NCI-H2171 (cell line): ENCODE measurements around the gene FRMD4A.
A peak's percentile ranks its signal among the peaks of the same experiment; 100 is the strongest.

ENCODE experiments used
- DNase-seq: peaks from one replicate; lab custom pipeline; 2025; lab: John Stamatoyannopoulos, UW

Gene FRMD4A

DNA sequence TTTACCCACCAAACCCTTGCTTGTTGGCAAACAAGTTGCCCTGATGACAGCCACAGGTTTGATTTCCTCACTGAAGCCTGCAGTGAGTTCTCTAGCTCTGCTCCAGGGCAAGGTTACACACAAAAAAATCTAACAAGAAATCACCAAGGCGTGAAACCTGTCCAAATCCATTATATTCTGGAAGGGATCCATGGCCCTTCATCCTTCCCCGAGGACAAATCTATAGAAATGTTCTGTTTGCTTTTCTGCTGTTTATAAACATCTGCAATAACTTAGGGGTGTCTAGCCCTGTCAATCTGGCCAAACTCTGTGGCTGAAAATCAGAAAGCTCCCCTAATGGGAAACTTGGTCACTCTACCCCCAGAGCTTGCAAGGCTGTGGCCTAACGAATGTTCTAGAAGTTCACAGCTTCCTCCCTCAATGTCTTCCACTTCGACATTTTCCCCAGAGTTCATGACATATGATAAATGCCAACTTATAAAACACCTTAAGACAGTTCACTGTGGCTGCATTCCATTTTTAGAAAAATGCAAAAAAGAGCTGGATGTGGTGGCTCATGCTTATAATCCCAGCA is 579.4 kb downstream of the FRMD4A start:
- DNase-seq = no peak

GRCh38 chr10:13750299-13751190 is 580.2 kb downstream of the FRMD4A start:
- no peak for DNase-seq

GRCh38 chr10:13745271-13745670 is 585.5 kb downstream of the FRMD4A start:
- DNase-seq = no peak

DNA sequence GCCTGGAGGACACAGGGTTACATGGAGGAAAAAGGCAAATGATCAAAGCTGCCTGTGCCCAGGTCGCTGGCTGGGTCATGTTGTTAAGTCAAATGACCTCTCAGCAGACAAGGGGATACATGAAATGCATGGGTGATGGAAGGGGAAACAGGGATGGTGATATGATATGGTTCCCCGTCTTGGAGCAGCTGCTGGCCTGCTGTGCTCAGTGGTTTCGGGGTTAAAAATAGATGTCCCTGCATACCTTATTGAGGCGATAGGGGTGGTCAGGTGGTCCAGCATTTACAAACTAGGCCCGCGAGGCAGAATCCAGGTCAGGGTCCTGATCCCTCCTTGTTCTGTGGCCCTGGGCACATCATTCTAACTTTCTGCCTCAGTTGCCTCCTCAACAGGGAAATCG is 586.8 kb downstream of the FRMD4A start:
- DNase-seq = no peak

GRCh38 chr10:13743101-13743693 is 587.5 kb downstream of the FRMD4A start:
- no peak for DNase-seq

DNA sequence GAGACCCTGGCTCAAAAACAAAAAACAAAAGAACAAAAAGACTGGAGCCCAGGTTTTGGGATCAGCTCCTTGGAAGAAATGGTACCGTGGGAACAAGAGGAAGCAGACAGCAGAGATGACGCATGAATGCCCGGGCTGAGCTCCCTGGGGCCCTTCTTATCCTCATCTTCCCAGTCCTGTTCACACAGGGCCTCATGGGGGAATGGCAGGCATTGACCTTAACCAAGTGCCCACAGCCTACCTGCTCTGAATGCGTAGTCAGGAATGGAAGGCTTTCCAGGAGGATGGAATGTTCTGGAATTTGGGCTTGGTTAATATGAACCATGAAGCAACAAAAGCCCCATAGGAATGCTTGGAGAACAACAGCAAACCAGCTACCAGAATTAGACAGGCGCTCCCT is 589.3 kb downstream of the FRMD4A start:
- no peak for DNase-seq

DNA sequence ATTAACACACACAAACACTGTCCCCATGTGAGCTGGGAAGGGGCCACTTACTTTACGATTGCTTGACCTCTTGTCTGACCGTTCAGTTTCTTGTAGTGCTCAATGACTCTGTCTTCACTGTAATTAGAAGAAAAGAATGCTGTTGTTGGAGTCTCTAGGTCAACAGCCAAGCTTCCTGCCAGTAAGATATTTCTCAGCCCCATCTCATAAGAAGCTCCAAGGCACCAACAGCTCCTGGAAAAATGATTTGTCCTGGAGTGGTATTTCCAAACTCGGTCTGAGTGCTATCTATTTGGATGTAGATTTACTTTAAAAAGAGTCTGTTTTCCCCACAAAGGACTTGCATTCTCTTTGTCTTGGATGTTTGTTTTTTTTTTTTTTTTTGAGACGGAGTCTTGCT is 590.3 kb downstream of the FRMD4A start:
- DNase-seq = no peak

- DNase-seq = peak; percentile 1
Observed at GRCh38 chr10:13739183-13739582, 591.5 kb downstream of the FRMD4A start.

DNA sequence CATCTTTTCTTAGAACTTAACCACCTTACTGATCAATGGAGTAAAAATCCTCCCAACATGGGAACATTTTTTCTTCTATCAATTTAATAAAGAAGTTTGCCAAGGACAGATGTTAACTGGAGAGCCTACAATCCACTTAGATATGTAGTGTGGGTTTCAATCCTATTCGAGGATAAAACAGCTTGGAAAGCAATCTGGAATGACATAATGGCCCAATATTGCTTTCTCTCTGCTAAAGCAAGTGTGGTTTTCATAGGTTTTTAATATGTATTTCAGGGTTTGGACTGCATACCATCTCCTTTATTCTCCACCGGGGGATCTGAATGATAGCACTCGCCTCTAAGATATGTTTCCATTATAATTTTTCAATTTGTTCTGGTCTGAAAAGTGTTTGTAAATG is 594.2 kb downstream of the FRMD4A start:
- DNase-seq = no peak

GRCh38 chr10:13734151-13734550 is 596.6 kb downstream of the FRMD4A start:
- no peak for DNase-seq

DNA sequence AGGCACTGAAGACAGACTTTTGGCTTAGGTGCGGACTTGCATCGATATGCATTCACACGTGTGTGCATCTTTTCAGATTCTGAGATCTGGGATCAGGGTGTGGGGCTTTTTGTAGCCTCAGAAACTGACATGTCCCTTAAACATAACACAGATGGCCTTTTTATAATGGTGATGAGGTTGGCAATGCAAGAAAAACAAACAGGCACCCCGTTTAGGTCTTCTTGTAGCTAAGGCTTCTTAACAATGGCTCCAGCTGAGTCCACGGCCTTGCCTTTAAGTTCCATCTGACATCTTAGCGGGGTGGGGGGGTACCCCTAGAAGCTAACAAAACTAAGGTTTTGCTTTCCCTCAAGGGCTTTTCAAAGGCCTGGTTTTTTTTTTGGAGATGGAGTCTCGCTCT is 597.7 kb downstream of the FRMD4A start:
- no peak for DNase-seq

DNA sequence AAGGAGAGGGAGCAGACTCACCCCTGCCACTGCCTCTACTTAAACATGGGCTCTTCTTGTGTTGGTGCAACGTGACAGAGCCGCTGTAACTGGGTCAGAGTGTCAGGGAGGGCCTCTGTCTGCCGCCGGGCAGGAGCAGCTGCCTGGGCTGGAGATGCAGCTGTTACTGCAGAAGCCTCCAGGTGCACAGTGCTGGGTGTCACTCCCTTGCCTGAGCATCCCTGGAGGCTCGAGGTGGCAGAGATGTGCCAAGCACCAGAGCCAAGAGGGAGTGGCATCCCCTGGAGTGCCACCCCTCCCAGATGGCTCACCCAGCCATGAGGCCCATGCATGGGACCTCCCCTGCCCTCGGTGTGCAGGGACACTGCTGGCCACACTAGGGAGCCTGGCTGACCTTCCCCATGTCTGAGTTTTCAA is 598.3 kb downstream of the FRMD4A start:
- peak; percentile 52 for DNase-seq

DNA sequence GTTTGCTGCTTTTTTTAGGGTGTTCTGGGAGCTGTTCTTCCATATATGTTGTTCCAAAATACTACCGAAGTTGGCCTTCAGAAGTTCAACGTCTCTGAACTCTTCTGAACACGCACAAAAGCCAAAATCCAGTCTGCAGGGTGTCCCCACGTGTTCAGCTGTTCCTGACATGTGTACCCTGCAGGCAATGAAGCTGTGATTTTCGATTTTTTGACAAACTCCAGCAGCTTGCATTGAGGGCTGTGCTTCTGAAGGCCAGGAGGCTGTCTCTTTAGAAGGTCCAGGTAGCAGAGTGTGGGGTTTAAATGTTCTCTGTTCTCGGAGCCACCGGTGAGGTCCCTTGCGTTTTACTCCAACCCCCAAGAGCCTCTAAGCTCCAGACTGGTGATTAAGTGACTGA is 598.9 kb downstream of the FRMD4A start:
- DNase-seq = no peak

- DNase-seq = no peak
Observed at GRCh38 chr10:13730956-13731355, 599.8 kb downstream of the FRMD4A start.

DNA sequence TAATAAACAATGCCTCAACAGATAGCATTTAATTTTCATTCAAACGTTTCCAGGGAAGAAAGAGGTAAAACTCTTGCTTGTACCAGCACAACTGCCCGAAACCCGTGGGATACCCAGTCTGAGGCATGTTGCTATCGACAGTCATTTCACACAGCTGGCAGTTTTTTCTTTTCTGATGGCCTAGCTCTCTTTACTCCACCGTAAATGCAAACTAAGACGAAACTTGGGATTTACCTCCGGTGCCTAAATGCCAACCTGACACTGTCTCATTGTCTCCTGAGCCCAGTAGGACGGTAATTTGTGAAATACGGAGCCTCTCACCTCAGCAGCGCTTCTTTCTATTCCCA is 600.4 kb downstream of the FRMD4A start:
- no peak for DNase-seq

GRCh38 chr10:13729586-13730305 is 601.0 kb downstream of the FRMD4A start:
- no peak for DNase-seq

GRCh38 chr10:13728898-13729535 is 601.7 kb downstream of the FRMD4A start:
- DNase-seq = no peak

- DNase-seq = no peak
Observed at GRCh38 chr10:13725594-13725993, 605.1 kb downstream of the FRMD4A start.

- no peak for DNase-seq
Observed at GRCh38 chr10:13724484-13724883, 606.2 kb downstream of the FRMD4A start.

DNA sequence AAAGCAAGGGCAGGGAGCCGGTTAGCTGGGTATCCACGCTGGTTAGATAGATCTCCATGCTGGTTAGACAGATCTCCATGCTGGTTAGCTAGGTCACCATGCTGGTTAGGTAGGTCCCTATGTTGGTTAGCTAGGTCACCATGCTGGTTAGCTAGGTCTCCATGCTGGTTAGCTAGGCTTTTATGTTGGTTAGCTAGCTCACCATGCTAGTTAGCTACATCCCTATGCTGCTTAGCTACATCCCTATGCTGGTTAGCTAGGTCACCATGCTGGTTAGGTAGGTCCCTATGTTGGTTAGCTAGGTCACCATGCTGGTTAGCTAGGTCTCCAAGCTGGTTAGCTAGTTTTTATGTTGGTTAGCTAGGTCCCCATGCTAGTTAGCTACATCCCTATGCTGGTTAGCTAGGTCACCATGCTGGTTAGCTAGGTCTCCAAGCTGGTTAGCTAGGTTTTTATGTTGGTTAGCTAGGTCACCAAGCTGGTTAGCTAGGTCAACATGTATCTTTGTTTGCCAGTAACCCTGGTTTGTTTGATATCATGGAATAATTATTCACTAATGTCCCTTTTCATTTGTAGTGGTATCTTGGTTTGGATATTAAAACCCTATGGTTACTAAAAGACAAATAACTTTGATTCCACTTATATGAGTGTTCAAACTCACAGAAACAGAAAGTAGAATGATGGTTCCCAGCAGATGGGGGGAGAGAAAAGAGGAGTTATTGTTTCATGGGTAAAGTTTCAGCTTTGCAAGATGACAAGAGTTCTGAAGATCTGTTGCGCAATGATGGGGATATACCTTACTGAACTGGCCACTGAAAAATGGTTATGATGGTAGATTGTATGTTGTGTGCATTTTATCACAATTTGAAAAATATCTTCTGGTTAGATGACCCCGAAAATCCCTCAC is 607.7 kb downstream of the FRMD4A start:
- DNase-seq = no peak

GRCh38 chr10:13721486-13721885 is 609.2 kb downstream of the FRMD4A start:
- no peak for DNase-seq
